ENCODE data around the gene KIFC1. TPM values are rescaled to one million over a fixed set of nuclear protein-coding genes. Genes with fewer than 3 reads are reported as not detected.
A peak's percentile ranks its signal among the peaks of the same experiment; 100 is the strongest.
"Not testable (repeated sequence)": the region's sequence is repeated elsewhere in the genome, so short reads cannot be mapped to it uniquely, and the experiment has no call there.

KIFC1 gene
- total RNA-seq, 4 donors from 2014 or later, result 9.6 to 38.9 (median 11.2) TPM

DNA sequence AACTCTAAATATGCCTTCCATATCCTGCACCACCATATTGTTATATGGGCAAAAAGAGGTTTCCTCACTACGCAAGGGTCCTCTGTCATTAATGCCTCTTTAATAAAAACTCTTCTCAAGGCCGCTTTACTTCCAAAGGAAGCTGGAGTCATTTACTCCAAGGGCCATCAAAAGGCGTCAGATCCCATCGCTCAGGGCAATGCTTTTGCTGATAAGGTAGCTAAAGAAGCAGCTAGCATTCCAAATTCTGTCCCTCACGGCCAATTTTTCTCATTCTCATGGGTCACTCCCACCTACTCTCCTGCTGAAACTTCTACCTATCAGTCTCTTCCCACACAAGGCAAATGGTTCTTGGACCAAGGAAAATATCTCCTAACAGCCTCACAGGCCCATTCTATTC is 43.8 kb upstream of the KIFC1 start:
- H3K27ac ChIP-seq, result no peak overlapping the region
- intact Hi-C loops (cut with DNase I), result no loop called here

DNA sequence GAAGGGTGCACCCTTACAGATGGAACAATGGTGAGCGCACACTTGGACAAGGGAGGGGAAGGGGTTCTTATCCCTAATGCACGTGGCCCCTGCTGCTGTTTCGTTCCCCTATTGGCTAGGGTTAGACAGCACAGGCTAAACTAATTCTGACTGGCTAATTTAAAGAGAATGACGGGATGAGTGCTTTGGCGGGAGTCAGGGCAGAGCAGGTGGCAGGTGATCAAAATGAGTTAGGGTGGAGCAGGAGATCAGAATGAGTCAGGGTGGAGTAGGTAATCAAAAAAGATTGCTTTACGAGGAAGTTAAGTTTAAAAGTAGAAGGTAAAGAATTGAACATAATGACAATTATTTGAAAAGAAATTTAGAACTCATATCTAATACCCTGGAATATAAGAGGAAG is 35.8 kb upstream of the KIFC1 start:
- peak overlapping the region in 3 of 4 donors; percentile 69 to 88 (median 80) for H3K27ac ChIP-seq

More for the DNA sequence above, 43.8 kb upstream of the KIFC1 start:
- H3K9me3 ChIP-seq, result no peaks in the 10 kb centered on the region
- no peak for DNase-seq
- no peak overlapping the region for H3K4me3 ChIP-seq
- no peaks in the 10 kb centered on the region for H3K27me3 ChIP-seq
- peaks cover 0 to 20% (median 4%) of the 10 kb centered on the region in 3 donors for H3K4me1 ChIP-seq
- WGBS, 2 donors, result 92 to 95% methylated on average over 5 of the region's 5 CpGs
- H3K36me3 ChIP-seq, result no peaks in the 10 kb centered on the region
- TF ChIP-seq, protein P1, sequence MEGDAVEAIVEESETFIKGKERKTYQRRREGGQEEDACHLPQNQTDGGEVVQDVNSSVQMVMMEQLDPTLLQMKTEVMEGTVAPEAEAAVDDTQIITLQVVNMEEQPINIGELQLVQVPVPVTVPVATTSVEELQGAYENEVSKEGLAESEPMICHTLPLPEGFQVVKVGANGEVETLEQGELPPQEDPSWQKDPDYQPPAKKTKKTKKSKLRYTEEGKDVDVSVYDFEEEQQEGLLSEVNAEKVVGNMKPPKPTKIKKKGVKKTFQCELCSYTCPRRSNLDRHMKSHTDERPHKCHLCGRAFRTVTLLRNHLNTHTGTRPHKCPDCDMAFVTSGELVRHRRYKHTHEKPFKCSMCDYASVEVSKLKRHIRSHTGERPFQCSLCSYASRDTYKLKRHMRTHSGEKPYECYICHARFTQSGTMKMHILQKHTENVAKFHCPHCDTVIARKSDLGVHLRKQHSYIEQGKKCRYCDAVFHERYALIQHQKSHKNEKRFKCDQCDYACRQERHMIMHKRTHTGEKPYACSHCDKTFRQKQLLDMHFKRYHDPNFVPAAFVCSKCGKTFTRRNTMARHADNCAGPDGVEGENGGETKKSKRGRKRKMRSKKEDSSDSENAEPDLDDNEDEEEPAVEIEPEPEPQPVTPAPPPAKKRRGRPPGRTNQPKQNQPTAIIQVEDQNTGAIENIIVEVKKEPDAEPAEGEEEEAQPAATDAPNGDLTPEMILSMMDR (IDR thresholded peaks at IDR 0.05), result no peak
- no peak for TF ChIP-seq POLR2A (IDR thresholded peaks at IDR 0.05)

DNA sequence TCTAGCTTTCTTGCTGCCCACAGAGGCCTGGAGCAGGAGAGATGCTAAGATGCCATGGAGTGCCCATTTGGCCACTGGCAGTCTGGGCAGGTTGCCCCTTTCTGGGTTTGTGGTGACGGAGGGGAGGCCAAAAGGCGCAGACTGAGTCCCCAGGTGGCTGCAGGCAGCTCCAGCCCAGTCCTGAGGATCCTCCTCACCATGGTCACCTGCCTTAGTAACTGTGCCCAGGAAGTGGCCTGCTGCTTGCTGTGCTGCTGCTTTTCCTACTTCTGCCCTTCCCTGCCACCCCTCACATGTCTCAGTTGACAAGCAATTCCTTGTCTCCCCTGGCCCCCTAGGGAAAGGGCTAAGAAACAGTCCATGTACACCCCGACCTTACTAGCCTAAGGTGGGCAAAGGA is 35.3 kb upstream of the KIFC1 start:
- TF ChIP-seq, protein P1 (IDR thresholded peaks at IDR 0.05), result no peak
- TF ChIP-seq POLR2A (IDR thresholded peaks at IDR 0.05), result no peak
- H3K27me3 ChIP-seq, result peaks cover 0 to 14% (median 0%) of the 10 kb centered on the region in 4 donors
- H3K36me3 ChIP-seq, result no peaks in the 10 kb centered on the region
- peak overlapping the region; percentile 34 to 88 (median 74) for H3K27ac ChIP-seq
- peaks cover 0 to 28% (median 3%) of the 10 kb centered on the region in 3 donors for H3K4me1 ChIP-seq
- H3K4me3 ChIP-seq, result no peak overlapping the region
- no peaks in the 10 kb centered on the region for H3K9me3 ChIP-seq
- 44 to 69% methylated on average over 2 to 3 of the region's 3 CpGs for WGBS, 2 donors
- intact Hi-C loops (cut with DNase I), result no loop called here
- no peak for DNase-seq

More for the DNA sequence above, 35.8 kb upstream of the KIFC1 start:
- intact Hi-C loops (cut with DNase I); H3K9me3 ChIP-seq; H3K36me3 ChIP-seq; DNase-seq; H3K4me3 ChIP-seq: not testable (repeated sequence)
- TF ChIP-seq, protein P1 (IDR thresholded peaks at IDR 0.05), result peak in 1 of 6 experiments; percentile 13
- 43 to 48% methylated on average over 6 of the region's 6 CpGs for WGBS, 2 donors
- peaks cover 0 to 28% (median 3%) of the 10 kb centered on the region in 3 donors for H3K4me1 ChIP-seq
- peaks cover 0 to 14% (median 0%) of the 10 kb centered on the region in 4 donors for H3K27me3 ChIP-seq

DNA sequence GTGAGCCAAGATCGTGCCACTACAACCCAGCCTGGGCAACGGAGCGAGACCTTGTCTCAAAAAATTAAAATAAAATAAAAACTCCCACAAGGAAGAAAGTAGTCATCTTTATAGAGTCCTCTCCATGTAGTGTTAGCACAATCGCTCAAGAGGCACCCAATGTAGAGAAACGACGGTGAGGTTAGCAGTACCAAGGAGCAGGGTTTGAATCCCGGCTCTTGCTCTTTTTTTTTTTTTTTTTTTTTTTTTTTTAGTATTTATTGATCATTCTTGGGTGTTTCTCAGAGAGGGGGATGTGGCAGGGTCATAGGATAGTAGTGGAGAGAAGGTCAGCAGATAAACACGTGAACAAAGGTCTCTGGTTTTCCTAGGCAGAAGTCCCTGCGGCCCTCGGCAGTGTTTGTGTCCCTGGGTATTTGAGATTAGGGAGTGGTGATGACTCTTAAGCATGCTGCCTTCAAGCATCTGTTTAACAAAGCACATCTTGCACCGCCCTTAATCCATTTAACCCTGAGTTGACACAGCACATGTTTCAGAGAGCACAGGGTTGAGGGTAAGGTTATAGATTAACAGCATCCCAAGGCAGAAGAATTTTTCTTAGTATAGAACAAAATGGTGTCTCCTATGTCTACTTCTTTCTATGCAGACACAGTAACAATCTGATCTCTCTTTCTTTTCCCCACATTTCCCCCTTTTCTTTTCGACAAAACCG is 34.3 kb upstream of the KIFC1 start:
- H3K4me3 ChIP-seq; intact Hi-C loops (cut with DNase I); H3K9me3 ChIP-seq; H3K36me3 ChIP-seq; DNase-seq: not testable (repeated sequence)
- 60 to 68% methylated on average over 12 to 13 of the region's 13 CpGs for WGBS, 2 donors
- Histone ChIP-seq H3K27me3 (peaks cover 0 to 14% (median 0%) of the 10 kb centered on the region in 4 donors), H3K27ac (peak overlapping the region in 2 of 4 donors; percentile 69 to 88), H3K4me1 (peaks cover 0 to 28% (median 3%) of the 10 kb centered on the region in 3 donors)

DNA sequence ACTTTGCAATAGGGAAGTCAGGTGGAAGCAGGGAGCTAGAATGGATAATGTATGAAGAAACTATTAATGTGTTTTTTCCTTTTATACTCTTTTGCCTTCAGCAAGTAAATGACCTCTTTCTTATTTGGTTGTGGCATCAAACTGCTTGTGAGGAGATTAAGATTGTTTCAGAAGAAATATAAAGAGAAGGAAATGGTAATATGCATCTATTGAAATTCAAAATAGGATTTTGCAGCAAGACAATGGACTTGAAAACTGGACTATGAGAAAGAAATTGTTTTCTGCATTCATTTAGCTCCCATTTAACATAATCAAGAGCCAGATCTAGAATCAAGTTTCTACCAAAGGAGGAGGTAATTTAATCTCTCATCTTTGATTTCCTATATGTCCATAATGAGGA is 32.3 kb upstream of the KIFC1 start:
- intact Hi-C loops (cut with DNase I), result no loop called here
- peaks cover 0 to 14% (median 0%) of the 10 kb centered on the region in 4 donors for H3K27me3 ChIP-seq
- DNase-seq, result no peak
- no peak overlapping the region for H3K4me3 ChIP-seq
- no peaks in the 10 kb centered on the region for H3K9me3 ChIP-seq
- H3K4me1 ChIP-seq, result peaks cover 0 to 28% (median 3%) of the 10 kb centered on the region in 3 donors
- H3K36me3 ChIP-seq, result no peaks in the 10 kb centered on the region
- TF ChIP-seq POLR2A (IDR thresholded peaks at IDR 0.05), result no peak
- H3K27ac ChIP-seq, result no peak overlapping the region

DNA sequence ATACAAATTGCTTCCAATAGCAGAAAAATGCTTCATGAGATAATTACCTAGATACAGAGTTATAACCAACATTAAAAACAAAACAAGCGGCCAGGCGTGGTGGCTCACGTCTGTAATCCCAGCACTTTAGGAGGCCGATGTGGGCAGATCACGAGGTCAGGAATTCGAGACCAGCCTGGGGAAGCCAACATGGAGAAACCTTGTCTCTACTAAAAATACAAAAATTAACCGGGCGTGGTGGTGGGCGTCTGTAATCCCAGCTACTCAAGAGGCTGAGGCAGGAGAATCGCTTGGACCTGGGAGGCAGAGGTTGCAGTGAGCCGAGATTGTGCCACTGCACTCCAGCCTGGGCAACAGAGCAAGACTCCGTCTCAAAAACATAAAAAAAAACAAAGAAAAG is 28.1 kb upstream of the KIFC1 start:
- H3K4me1 ChIP-seq; H3K36me3 ChIP-seq; H3K4me3 ChIP-seq; intact Hi-C loops (cut with DNase I); DNase-seq; H3K27ac ChIP-seq; H3K9me3 ChIP-seq: not testable (repeated sequence)
- 85 to 88% methylated on average over 12 of the region's 12 CpGs for WGBS, 2 donors
- H3K27me3 ChIP-seq, result peaks cover 0 to 14% (median 0%) of the 10 kb centered on the region in 4 donors

DNA sequence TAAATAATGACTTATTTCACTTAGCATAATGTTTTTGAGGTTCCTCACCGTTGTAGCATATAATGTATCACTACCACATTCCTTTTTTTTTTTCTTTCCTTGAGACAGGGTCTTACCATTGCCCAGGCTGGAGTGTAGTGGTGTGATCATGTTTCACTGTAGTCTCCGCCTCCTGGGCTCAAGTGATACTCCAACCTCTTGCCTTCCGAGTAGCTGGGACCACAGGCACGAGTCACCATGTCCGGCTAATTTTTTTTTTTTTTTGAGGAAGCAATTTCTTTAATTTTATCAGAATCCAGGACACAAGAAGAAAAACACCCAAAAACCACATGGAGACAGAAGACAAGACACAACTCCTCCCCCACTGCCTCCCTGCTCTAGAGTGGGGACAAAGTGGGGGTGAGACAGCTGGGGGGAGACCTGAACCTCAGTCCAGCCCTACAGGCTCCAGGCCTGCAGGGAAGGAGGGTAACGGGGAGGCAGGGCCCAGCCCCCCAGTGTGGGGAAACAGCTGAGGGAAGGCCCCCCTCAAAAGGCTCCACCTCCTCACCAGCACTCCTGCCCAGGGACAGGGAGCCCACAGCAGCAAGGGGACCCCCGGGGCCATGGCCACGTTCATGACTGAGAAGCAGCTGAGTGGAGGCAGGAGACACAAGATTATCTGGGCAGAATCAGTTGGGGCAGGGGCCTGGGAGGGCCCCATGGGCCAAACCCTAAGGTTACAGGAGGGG is 27.0 kb upstream of the KIFC1 start:
- H3K4me1 ChIP-seq; H3K27ac ChIP-seq; DNase-seq; H3K36me3 ChIP-seq; H3K4me3 ChIP-seq; intact Hi-C loops (cut with DNase I); H3K27me3 ChIP-seq; H3K9me3 ChIP-seq: not testable (repeated sequence)
- WGBS, 2 donors, result 42 to 51% methylated on average over 5 of the region's 8 CpGs

DNA sequence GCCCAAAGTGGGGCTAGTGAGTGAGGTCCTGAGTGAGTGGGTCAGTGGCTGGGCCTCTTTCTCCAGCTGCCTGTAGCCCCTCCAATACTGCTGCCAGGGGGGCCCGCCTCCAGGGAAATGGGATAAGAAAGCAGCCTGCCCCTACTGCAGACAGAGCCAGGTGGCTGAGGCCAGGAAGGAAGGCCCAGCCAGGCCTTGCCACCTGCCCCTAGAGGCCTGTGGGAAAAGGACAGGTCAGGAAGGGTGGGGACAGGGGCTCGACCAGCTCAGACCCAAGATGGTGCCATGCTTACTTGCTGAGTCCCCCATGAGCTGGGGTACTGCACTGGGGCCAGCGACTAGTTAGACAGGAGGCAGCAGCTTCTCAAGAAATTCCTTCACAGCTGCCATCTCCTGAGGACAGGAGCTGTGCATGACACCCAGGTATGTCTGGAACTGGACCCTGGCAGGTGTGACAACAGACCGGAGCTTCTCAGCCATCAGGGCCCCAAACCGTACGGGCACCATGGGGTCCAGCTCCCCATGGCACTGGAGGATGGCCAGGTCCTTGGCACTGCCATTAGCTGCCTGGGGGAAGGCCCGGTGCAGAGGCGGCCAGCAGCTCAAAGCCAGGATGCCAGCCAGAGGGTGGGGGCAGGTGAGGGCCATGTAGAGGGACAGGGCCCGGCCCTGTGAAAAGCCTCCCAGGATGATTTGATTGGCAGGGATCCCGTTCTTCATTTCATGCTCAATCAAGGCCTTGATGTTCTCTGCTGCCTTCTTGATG is 26.2 kb upstream of the KIFC1 start:
- DNase-seq; H3K9me3 ChIP-seq; H3K4me3 ChIP-seq; H3K27ac ChIP-seq; intact Hi-C loops (cut with DNase I); H3K4me1 ChIP-seq; H3K36me3 ChIP-seq; H3K27me3 ChIP-seq: not testable (repeated sequence)
- 72 to 89% methylated on average over 4 to 5 of the region's 10 CpGs for WGBS, 2 donors
